ENCODE measurements around the gene TMEM145.

The TMEM145 gene

GRCh38 chr19:42363614-42364346 lies 50.7 kb downstream of the TMEM145 start:
- TF ChIP-seq CTCF (conservative IDR thresholded peaks at IDR 0.05; ENCODE audit: low read depth, low read length): no peak
- DNase-seq (ENCODE audit: low read depth): no peak
- no peak overlapping the region for H3K4me3 ChIP-seq (ENCODE audit: low read length)

- no peak for DNase-seq (ENCODE audit: low read depth)
- H3K4me3 ChIP-seq (ENCODE audit: low read length): no peak overlapping the region
- no peak for TF ChIP-seq CTCF (conservative IDR thresholded peaks at IDR 0.05; ENCODE audit: low read depth, low read length)
Measured at GRCh38 chr19:42366673-42367072, 53.6 kb downstream of the TMEM145 start.

DNA sequence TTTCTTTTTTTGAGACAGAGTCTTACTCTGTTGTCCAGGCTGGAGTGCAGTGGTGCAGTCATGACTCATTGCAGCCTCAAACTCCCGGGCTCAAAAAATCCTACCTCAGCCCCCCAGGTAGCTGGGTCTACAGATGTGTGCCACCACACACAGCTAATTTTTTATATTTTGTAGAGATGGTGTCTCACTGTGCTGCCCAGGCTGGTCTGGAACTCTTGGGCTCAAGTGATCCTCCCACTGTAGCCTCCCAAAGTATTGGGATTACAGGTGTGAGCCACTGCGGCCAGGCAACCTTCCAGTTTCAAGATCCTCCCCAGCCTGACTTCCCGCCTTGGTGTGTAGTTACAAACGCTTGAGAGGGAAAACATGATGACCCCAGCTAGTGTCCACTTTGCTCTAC lies 54.8 kb downstream of the TMEM145 start:
- H3K4me3 ChIP-seq (ENCODE audit: low read length): no peak overlapping the region
- TF ChIP-seq CTCF (conservative IDR thresholded peaks at IDR 0.05; ENCODE audit: low read depth, low read length): no peak
- DNase-seq (ENCODE audit: low read depth): no peak

- TF ChIP-seq CTCF (conservative IDR thresholded peaks at IDR 0.05; ENCODE audit: low read depth, low read length): no peak
- no peak for DNase-seq (ENCODE audit: low read depth)
- no peak overlapping the region for H3K4me3 ChIP-seq (ENCODE audit: low read length)
Measured at GRCh38 chr19:42368360-42368759, 55.3 kb downstream of the TMEM145 start.

DNA sequence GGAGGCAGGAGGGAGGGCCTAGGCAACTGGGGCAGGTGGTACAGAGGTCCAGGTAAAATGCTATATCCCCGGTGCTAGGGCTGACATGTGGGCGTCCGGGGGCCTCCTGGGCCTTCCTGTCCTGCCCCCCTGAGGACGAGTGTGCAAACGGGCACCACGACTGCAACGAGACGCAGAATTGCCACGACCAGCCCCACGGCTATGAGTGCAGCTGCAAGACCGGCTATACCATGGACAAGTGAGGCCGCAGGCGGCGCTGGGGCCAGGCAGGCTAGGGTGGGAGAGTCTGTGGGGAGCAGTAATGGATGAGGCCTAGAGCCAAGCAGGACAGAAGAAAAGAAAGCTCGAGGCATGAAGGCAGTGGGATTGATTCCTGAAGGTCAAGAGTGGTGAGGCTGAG lies 55.7 kb downstream of the TMEM145 start:
- H3K4me3 ChIP-seq (ENCODE audit: low read length): no peak overlapping the region
- no peak for TF ChIP-seq CTCF (conservative IDR thresholded peaks at IDR 0.05; ENCODE audit: low read depth, low read length)
- no peak for DNase-seq (ENCODE audit: low read depth)

DNA sequence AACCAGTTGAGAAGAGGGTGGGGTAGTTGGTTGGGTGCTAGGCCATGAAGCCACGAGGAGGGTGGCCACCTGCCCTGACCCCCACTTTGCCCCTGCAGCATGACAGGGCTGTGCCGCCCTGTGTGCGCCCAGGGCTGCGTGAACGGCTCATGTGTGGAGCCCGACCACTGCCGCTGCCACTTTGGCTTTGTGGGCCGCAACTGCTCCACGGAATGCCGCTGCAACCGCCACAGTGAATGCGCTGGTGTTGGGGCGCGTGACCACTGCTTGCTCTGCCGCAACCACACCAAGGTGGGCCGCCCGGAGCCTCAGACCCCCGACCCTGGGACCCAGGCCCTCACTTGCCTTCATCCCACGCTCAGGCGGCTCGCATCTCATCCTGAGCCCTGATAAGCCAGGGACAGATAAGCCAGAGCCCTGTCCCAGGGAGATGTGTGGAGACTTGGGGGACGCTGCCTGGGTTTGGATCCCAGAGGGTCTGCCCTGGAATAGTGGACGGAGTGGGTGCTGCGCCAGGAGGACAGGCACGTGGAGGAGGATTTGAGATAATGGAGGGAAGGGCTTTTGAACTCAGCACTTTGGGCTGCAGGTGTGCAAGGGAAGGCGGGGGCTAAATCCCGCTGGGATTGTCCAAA lies 56.4 kb downstream of the TMEM145 start:
- no peak for TF ChIP-seq CTCF (conservative IDR thresholded peaks at IDR 0.05; ENCODE audit: low read depth, low read length)
- no peak overlapping the region for H3K4me3 ChIP-seq (ENCODE audit: low read length)

DNA sequence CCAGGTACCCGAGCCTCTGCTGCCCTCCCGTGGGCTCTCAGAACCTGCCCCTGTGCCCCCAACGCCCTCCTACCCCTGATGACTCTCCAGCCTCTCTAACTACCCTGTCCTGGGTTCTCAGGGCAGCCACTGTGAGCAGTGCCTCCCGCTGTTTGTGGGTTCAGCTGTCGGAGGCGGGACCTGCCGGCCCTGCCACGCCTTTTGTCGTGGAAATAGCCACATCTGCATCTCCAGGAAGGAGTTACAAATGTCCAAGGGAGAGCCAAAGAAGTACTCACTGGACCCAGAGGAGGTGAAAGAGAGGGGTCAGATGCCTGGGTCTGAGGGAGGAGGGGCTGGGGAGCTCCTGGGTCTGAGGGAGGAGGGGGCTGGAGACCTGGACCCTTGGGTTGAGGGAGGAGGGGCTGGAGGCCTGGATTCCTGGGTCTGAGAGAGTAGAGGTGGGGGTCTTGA lies 57.0 kb downstream of the TMEM145 start:
- DNase-seq (ENCODE audit: low read depth): no peak
- no peak overlapping the region for H3K4me3 ChIP-seq (ENCODE audit: low read length)
- no peak for TF ChIP-seq CTCF (conservative IDR thresholded peaks at IDR 0.05; ENCODE audit: low read depth, low read length)

More for the DNA sequence above, 56.4 kb downstream of the TMEM145 start:
- DNase-seq (ENCODE audit: low read depth): no peak

Measured in retinal pigment epithelial cell (primary cell).